Mesodermal cell (in vitro differentiated cells): ENCODE results near the gene ABITRAM.
"Not testable (repeated sequence)": the region's sequence is repeated elsewhere in the genome, so short reads cannot be mapped to it uniquely, and the experiment has no call there.

ENCODE experiments used
- H3K27ac ChIP-seq: 2 replicates; pipeline ENCODE4 v1.7.0; 2013; ENCODE audit warnings: mild to moderate bottlenecking, low read depth, low read length, moderate library complexity; ENCODE audit not compliant: severe bottlenecking
- H3K36me3 ChIP-seq: 2 replicates; pipeline ENCODE4 v1.7.1; 2013; ENCODE audit warnings: mild to moderate bottlenecking, low read length, moderate library complexity; ENCODE audit not compliant: control insufficient read depth, insufficient read depth
- H3K4me1 ChIP-seq: one replicate; pipeline ENCODE4 v1.7.1; 2013; ENCODE audit warnings: mild to moderate bottlenecking, low read length; ENCODE audit not compliant: insufficient read depth, control insufficient read depth, poor library complexity, severe bottlenecking
- H3K4me3 ChIP-seq: 2 replicates; pipeline ENCODE4 v1.7.0; 2013; ENCODE audit warnings: low read length, control low read depth, mild to moderate bottlenecking; ENCODE audit not compliant: insufficient read depth, poor library complexity, severe bottlenecking; ENCODE audit errors: extremely low read depth
- H3K9me3 ChIP-seq: 2 replicates; pipeline ENCODE4 v1.7.1; 2013; ENCODE audit warnings: mild to moderate bottlenecking, low read length, moderate library complexity; ENCODE audit not compliant: control insufficient read depth
- WGBS, 2 experiments: methylation state at CpG; one replicate each; pipeline ENCODE4 v1.1.5; 2013; ENCODE audit warnings: missing lambda C conversion rate in 2 of 2; ENCODE audit not compliant: insufficient coverage in 2 of 2; 5-methylcytosine and 5-hydroxymethylcytosine counted together

ABITRAM gene

GRCh38 chr9:108903420-108904103 lies 30.6 kb upstream of the ABITRAM start:
- Histone ChIP-seq H3K4me1 (no peaks in the 10 kb centered on the region), H3K36me3 (peaks cover 78% of the 10 kb centered on the region), H3K27ac (no peak overlapping the region), H3K9me3 (no peaks in the 10 kb centered on the region), H3K4me3 (no peak overlapping the region)
- 86 to 100% methylated on average over 1 to 2 of the region's 2 CpGs for WGBS, 2 experiments

- Histone ChIP-seq H3K27ac (no peak overlapping the region), H3K36me3 (peaks cover 81% of the 10 kb centered on the region)
- 100% methylated on average over 1 of the region's 3 CpGs; no CpG with 5 or more reads in 1 of the 2 experiments for WGBS, 2 experiments
Observed at GRCh38 chr9:108904161-108904560, 30.0 kb upstream of the ABITRAM start.

DNA sequence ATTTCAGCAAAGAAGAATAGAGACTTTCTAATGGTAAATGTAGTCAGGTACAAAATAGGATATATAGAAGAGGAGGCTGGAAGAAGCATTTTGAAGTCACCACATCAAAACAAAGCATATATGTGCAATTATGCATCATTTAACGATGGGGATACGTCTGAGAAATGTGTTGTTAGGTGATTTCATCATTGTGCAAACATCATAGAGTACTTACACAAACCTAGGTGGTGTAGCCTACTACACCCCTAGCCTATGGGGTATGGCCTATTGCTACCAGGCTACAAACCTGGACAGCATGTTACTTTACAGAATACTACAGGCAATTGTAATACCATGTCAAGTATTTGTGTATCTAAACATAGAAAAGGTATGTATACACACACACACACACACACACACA lies 28.7 kb upstream of the ABITRAM start:
- Histone ChIP-seq H3K4me3 (no peak overlapping the region), H3K4me1 (no peaks in the 10 kb centered on the region), H3K9me3 (no peaks in the 10 kb centered on the region), H3K36me3 (peaks cover 81% of the 10 kb centered on the region), H3K27ac (no peak overlapping the region)
- no CpG with 5 or more reads among the region's 2 CpGs for WGBS, 2 experiments

More at GRCh38 chr9:108904161-108904560, 30.0 kb upstream of the ABITRAM start:
- no peaks in the 10 kb centered on the region for H3K9me3 ChIP-seq
- no peaks in the 10 kb centered on the region for H3K4me1 ChIP-seq
- H3K4me3 ChIP-seq = no peak overlapping the region

DNA sequence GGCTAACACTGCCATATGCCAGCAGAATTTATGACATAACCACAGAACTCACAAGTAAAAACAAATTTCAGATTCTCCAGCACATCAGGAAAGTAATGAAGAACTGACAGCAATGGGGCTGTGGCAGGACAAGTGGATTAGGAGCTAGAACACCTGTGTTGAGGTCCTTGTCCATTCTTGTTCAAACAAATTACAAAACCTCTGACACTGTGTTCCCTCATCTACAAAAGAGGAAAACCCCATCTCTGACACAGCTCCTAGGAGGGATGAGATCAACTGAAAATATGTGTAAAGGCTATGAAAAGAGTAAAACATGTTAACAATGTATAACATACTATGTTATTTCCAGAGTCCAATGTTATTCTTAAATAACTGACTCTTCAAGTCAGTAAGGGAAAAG lies 23.8 kb upstream of the ABITRAM start:
- Histone ChIP-seq H3K4me3 (no peak overlapping the region), H3K36me3 (peaks cover 80% of the 10 kb centered on the region), H3K27ac (no peak overlapping the region), H3K4me1 (no peaks in the 10 kb centered on the region), H3K9me3 (no peaks in the 10 kb centered on the region)

GRCh38 chr9:108910914-108911313 lies 23.3 kb upstream of the ABITRAM start:
- Histone ChIP-seq H3K9me3 (no peaks in the 10 kb centered on the region), H3K4me1 (no peaks in the 10 kb centered on the region), H3K4me3 (no peak overlapping the region), H3K27ac (no peak overlapping the region), H3K36me3 (peaks cover 82% of the 10 kb centered on the region)
- 100% methylated on average over 1 of the region's 2 CpGs; no CpG with 5 or more reads in 1 of the 2 experiments for WGBS, 2 experiments

- Histone ChIP-seq H3K4me3 (no peak overlapping the region), H3K27ac (no peak overlapping the region), H3K4me1 (no peaks in the 10 kb centered on the region), H3K36me3 (peaks cover 75% of the 10 kb centered on the region), H3K9me3 (no peaks in the 10 kb centered on the region)
- WGBS, 2 experiments = no CpG with 5 or more reads among the region's 1 CpG
Observed at GRCh38 chr9:108911820-108912219, 22.4 kb upstream of the ABITRAM start.

- Histone ChIP-seq H3K9me3 (no peaks in the 10 kb centered on the region), H3K36me3 (peaks cover 76% of the 10 kb centered on the region), H3K4me3 (no peak overlapping the region), H3K4me1 (no peaks in the 10 kb centered on the region), H3K27ac (no peak overlapping the region)
- 85 to 96% methylated on average over 4 of the region's 5 CpGs for WGBS, 2 experiments
Observed at GRCh38 chr9:108913391-108913790, 20.8 kb upstream of the ABITRAM start.

- 93% methylated on average over 3 to 5 of the region's 6 CpGs for WGBS, 2 experiments
Observed at GRCh38 chr9:108919517-108919916, 14.7 kb upstream of the ABITRAM start.

GRCh38 chr9:108920401-108920800 lies 13.8 kb upstream of the ABITRAM start:
- H3K36me3 ChIP-seq = peaks cover 76% of the 10 kb centered on the region
- H3K27ac ChIP-seq, H3K4me1 ChIP-seq, H3K9me3 ChIP-seq, H3K4me3 ChIP-seq: not testable (repeated sequence)
- 100% methylated on average over 1 of the region's 1 CpG; no CpG with 5 or more reads in 1 of the 2 experiments for WGBS, 2 experiments

More at GRCh38 chr9:108919517-108919916, 14.7 kb upstream of the ABITRAM start:
- Histone ChIP-seq H3K27ac (no peak overlapping the region), H3K4me3 (no peak overlapping the region), H3K4me1 (no peaks in the 10 kb centered on the region), H3K36me3 (peaks cover 72% of the 10 kb centered on the region), H3K9me3 (no peaks in the 10 kb centered on the region)

DNA sequence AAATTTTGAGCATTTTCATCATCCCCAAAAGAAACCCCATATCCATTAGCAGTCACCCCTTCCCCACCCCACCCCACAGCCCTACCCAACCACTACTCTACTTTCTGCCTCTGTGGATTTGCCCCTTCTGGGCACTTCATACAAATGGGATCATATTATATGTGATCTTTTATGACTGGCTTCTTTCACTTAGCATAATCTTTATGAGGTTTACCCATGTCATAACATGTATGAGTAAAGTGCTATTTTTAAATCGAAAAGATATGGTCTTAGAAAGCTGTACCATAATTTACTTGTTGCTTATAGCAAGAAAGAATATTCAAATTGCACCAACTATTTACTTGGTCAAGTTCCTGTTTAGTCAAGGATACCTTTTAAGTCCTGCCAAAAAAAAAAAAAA lies 13.0 kb upstream of the ABITRAM start:
- no CpG with 5 or more reads among the region's 1 CpG for WGBS, 2 experiments
- Histone ChIP-seq H3K36me3 (peaks cover 76% of the 10 kb centered on the region), H3K4me1 (no peaks in the 10 kb centered on the region), H3K4me3 (no peak overlapping the region), H3K9me3 (no peaks in the 10 kb centered on the region), H3K27ac (no peak overlapping the region)

GRCh38 chr9:108924466-108924865 lies 9.7 kb upstream of the ABITRAM start:
- no peaks in the 10 kb centered on the region for H3K9me3 ChIP-seq
- no peaks in the 10 kb centered on the region for H3K4me1 ChIP-seq
- H3K27ac ChIP-seq = no peak overlapping the region
- H3K4me3 ChIP-seq = no peak overlapping the region
- peaks cover 74% of the 10 kb centered on the region for H3K36me3 ChIP-seq
